ENCODE data around the gene RASSF8. TPM values are rescaled to one million over a fixed set of nuclear protein-coding genes. Genes with fewer than 3 reads are reported as not detected.

Gene RASSF8
- total and polyA plus RNA-seq, 10 donors = 1.4 to 38.0 (median 10.9) TPM

GRCh38 chr12:25960143-25960542 lies 1.7 kb downstream of the RASSF8 start:
- peak overlapping the region in 5 of 8 donors; percentile 85 to 93 (median 86) for H3K27ac ChIP-seq
- intact Hi-C loops (cut with DNase I; ENCODE audit: low total_unique reads) = no loop called here
- 3 to 8% (median 4%) methylated on average over 5 of the region's 5 CpGs for WGBS, 5 donors

GRCh38 chr12:25960961-25961360 lies 2.5 kb downstream of the RASSF8 start:
- intact Hi-C loops (cut with DNase I; ENCODE audit: low total_unique reads) = no loop called here
- no peak for TF ChIP-seq POLR2AphosphoS5 (IDR thresholded peaks at IDR 0.05)
- no peak for TF ChIP-seq POLR2A (IDR thresholded peaks at IDR 0.05)
- TF ChIP-seq CTCF (IDR thresholded peaks at IDR 0.05 in 8 of 11, conservative IDR thresholded peaks at IDR 0.05 in 3 of 11) = no peak
- Histone ChIP-seq H3K4me3 (no peak overlapping the region), H3K9me3 (no peaks in the 10 kb centered on the region), H3K4me1 (peaks cover 0 to 34% (median 22%) of the 10 kb centered on the region in 6 donors), H3K27me3 (replicated peaks in 1 of 7) (peaks cover 0 to 57% (median 0%) of the 10 kb centered on the region in 7 donors), H3K27ac (no peak overlapping the region), H3K36me3 (no peaks in the 10 kb centered on the region)
- 49 to 63% (median 57%) methylated on average over 4 of the region's 4 CpGs for WGBS, 5 donors
- DNase-seq = no peak

More at GRCh38 chr12:25960143-25960542, 1.7 kb downstream of the RASSF8 start:
- H3K4me1 ChIP-seq = peaks cover 0 to 34% (median 22%) of the 10 kb centered on the region in 6 donors
- peaks cover 0 to 57% (median 0%) of the 10 kb centered on the region in 7 donors for H3K27me3 ChIP-seq (replicated peaks in 1 of 7)
- H3K4me3 ChIP-seq = peak overlapping the region in 7 of 8 donors; percentile 55 to 86 (median 64)
- TF ChIP-seq CTCF (IDR thresholded peaks at IDR 0.05 in 8 of 11, conservative IDR thresholded peaks at IDR 0.05 in 3 of 11) (no peak), POLR2A (IDR thresholded peaks at IDR 0.05) (no peak), POLR2AphosphoS5 (IDR thresholded peaks at IDR 0.05) (no peak)
- H3K9me3 ChIP-seq = no peaks in the 10 kb centered on the region
- no peak for DNase-seq
- no peaks in the 10 kb centered on the region for H3K36me3 ChIP-seq

- H3K36me3 ChIP-seq = no peaks in the 10 kb centered on the region
- peak overlapping the region in 3 of 8 donors; percentile 38 to 54 (median 43) for H3K27ac ChIP-seq
- H3K4me1 ChIP-seq = peaks cover 0 to 28% (median 20%) of the 10 kb centered on the region in 6 donors
- no peak for DNase-seq
- H3K4me3 ChIP-seq = no peak overlapping the region
- intact Hi-C loops (cut with DNase I; ENCODE audit: low total_unique reads) = no loop called here
- TF ChIP-seq POLR2AphosphoS5 (IDR thresholded peaks at IDR 0.05) (no peak), CTCF (IDR thresholded peaks at IDR 0.05 in 8 of 11, conservative IDR thresholded peaks at IDR 0.05 in 3 of 11) (no peak)
- peaks cover 0 to 51% (median 0%) of the 10 kb centered on the region in 7 donors for H3K27me3 ChIP-seq (replicated peaks in 1 of 7)
- 72 to 87% (median 84%) methylated on average over 4 of the region's 4 CpGs for WGBS, 5 donors
- no peaks in the 10 kb centered on the region for H3K9me3 ChIP-seq
Measured at GRCh38 chr12:25962932-25963525, 4.5 kb downstream of the RASSF8 start.

GRCh38 chr12:25965682-25966081 lies 7.2 kb downstream of the RASSF8 start:
- TF ChIP-seq POLR2A (IDR thresholded peaks at IDR 0.05) (no peak), CTCF (IDR thresholded peaks at IDR 0.05 in 8 of 11, conservative IDR thresholded peaks at IDR 0.05 in 3 of 11) (no peak)
- Histone ChIP-seq H3K27me3 (replicated peaks in 1 of 7) (peaks cover 0 to 27% (median 0%) of the 10 kb centered on the region in 7 donors), H3K9me3 (no peaks in the 10 kb centered on the region), H3K36me3 (no peaks in the 10 kb centered on the region), H3K27ac (no peak overlapping the region), H3K4me3 (no peak overlapping the region), H3K4me1 (peaks cover 0 to 7% (median 2%) of the 10 kb centered on the region in 6 donors)
- no peak for DNase-seq
- 90 to 98% (median 95%) methylated on average over 1 of the region's 1 CpG for WGBS, 5 donors
- intact Hi-C loops (cut with DNase I; ENCODE audit: low total_unique reads) = no loop called here

Measured in spleen (tissue), 11 donors.